ENCODE measurements around the gene MYPN. TPM values are rescaled to one million over a fixed set of nuclear protein-coding genes. Genes with fewer than 3 reads are reported as not detected.

The MYPN gene
- total and polyA plus RNA-seq, 2 donors (not counting 1 experiment from before 2014, with no cell fraction given): not detected

GRCh38 chr10:68108051-68108450 is 1.2 kb upstream of the MYPN start:
- ChIA-PET CTCF (no interaction called here), POLR2A (no interaction called here)
- no peak overlapping the region for H3K27ac ChIP-seq (ENCODE audit: low read length in 2 of 2)
- no peak overlapping the region for H3K9ac ChIP-seq (ENCODE audit: low read length)
- Mint-ChIP-seq H3K27ac (no peak overlapping the region), H3K4me3 (no peak overlapping the region), H3K4me1 (no peaks in the 10 kb centered on the region), H3K9me3 (ENCODE audit: insufficient read depth) (no peaks in the 10 kb centered on the region), H3K27me3 (no peaks in the 10 kb centered on the region)
- no peak overlapping the region for H3K4me2 ChIP-seq (replicated peaks; ENCODE audit: low read depth, low read length, poor library complexity, severe bottlenecking)
- H3K27me3 ChIP-seq (replicated peaks in 1 of 4; ENCODE audit: control extremely low read depth in 1 of 4, control insufficient read depth in 3 of 4, insufficient read depth in 4 of 4, low read length in 3 of 4): peaks cover 0 to 2% (median 0%) of the 10 kb centered on the region in 4 experiments
- DNase-seq (no peak), ATAC-seq (ENCODE audit: low read depth) (no peak)
- H3K4me1 ChIP-seq (ENCODE audit: control insufficient read depth in 2 of 2, insufficient read depth in 2 of 2, low read length in 2 of 2): no peaks in the 10 kb centered on the region
- no peaks in the 10 kb centered on the region for H3K9me3 ChIP-seq (ENCODE audit: control extremely low read depth in 1 of 3, control insufficient read depth in 2 of 3, insufficient read depth in 1 of 3, low read length in 2 of 3)
- H3K4me3 ChIP-seq (ENCODE audit: control extremely low read depth in 1 of 5, extremely low read depth in 1 of 5, insufficient read depth in 1 of 5, low read depth in 2 of 5, low read length in 4 of 5): no peak overlapping the region
- TF ChIP-seq EZH2 (IDR thresholded peaks at IDR 0.05; ENCODE audit: borderline replicate concordance, insufficient read depth, low read depth, low read length, poor library complexity, severe bottlenecking) (no peak), CTCF (IDR thresholded peaks at IDR 0.05) (no peak)
- no peaks in the 10 kb centered on the region for H3K79me2 ChIP-seq (ENCODE audit: control insufficient read depth, insufficient read depth, low read length)
- H4K20me1 ChIP-seq (ENCODE audit: control insufficient read depth, insufficient read depth, low read length, poor library complexity, severe bottlenecking): no peaks in the 10 kb centered on the region
- WGBS (ENCODE audit: insufficient coverage): no CpG with 5 or more reads among the region's 3 CpGs
- intact Hi-C loops (cut with micrococcal nuclease): no loop called here
- H3K36me3 ChIP-seq (replicated peaks in 1 of 2; ENCODE audit: control extremely low read depth in 1 of 2, control insufficient read depth in 1 of 2, extremely low read depth in 1 of 2, insufficient read depth in 2 of 2, low read length in 1 of 2): no peaks in the 10 kb centered on the region
- H2AFZ ChIP-seq (ENCODE audit: insufficient read depth, low read depth, low read length, poor library complexity, severe bottlenecking): no peak overlapping the region

- WGBS (ENCODE audit: insufficient coverage): 92% methylated on average over 9 of the region's 11 CpGs
- TF ChIP-seq CTCF (IDR thresholded peaks at IDR 0.05): no peak
- no peak for TF ChIP-seq EZH2 (IDR thresholded peaks at IDR 0.05; ENCODE audit: borderline replicate concordance, insufficient read depth, low read depth, low read length, poor library complexity, severe bottlenecking)
- Mint-ChIP-seq H3K27me3 (no peaks in the 10 kb centered on the region), H3K27ac (no peak overlapping the region), H3K4me1 (no peaks in the 10 kb centered on the region), H3K4me3 (no peak overlapping the region), H3K9me3 (ENCODE audit: insufficient read depth) (no peaks in the 10 kb centered on the region)
- H3K9ac ChIP-seq (ENCODE audit: low read length): no peak overlapping the region
- DNase-seq (no peak), ATAC-seq (ENCODE audit: low read depth) (no peak)
- H3K27me3 ChIP-seq (replicated peaks in 1 of 4; ENCODE audit: control extremely low read depth in 1 of 4, control insufficient read depth in 3 of 4, insufficient read depth in 4 of 4, low read length in 3 of 4): peaks cover 0 to 2% (median 0%) of the 10 kb centered on the region in 4 experiments
- H3K4me1 ChIP-seq (ENCODE audit: control insufficient read depth in 2 of 2, insufficient read depth in 2 of 2, low read length in 2 of 2): no peaks in the 10 kb centered on the region
- no peak overlapping the region for H3K4me3 ChIP-seq (ENCODE audit: control extremely low read depth in 1 of 5, extremely low read depth in 1 of 5, insufficient read depth in 1 of 5, low read depth in 2 of 5, low read length in 4 of 5)
- intact Hi-C loops (cut with micrococcal nuclease): no loop called here
- no peaks in the 10 kb centered on the region for H3K9me3 ChIP-seq (ENCODE audit: control extremely low read depth in 1 of 3, control insufficient read depth in 2 of 3, insufficient read depth in 1 of 3, low read length in 2 of 3)
- H3K79me2 ChIP-seq (ENCODE audit: control insufficient read depth, insufficient read depth, low read length): no peaks in the 10 kb centered on the region
- no peaks in the 10 kb centered on the region for H3K36me3 ChIP-seq (replicated peaks in 1 of 2; ENCODE audit: control extremely low read depth in 1 of 2, control insufficient read depth in 1 of 2, extremely low read depth in 1 of 2, insufficient read depth in 2 of 2, low read length in 1 of 2)
- ChIA-PET CTCF (interaction anchor here (0.6 to 0.8 kb wide), 2 partner anchors 47 to 312 kb away, joined by 3 to 4 read pairs; no protein-coding TSS in a partner anchor), POLR2A (no interaction called here)
- H4K20me1 ChIP-seq (ENCODE audit: control insufficient read depth, insufficient read depth, low read length, poor library complexity, severe bottlenecking): no peaks in the 10 kb centered on the region
- no peak overlapping the region for H2AFZ ChIP-seq (ENCODE audit: insufficient read depth, low read depth, low read length, poor library complexity, severe bottlenecking)
- H3K27ac ChIP-seq (ENCODE audit: low read length in 2 of 2): no peak overlapping the region
- H3K4me2 ChIP-seq (replicated peaks; ENCODE audit: low read depth, low read length, poor library complexity, severe bottlenecking): no peak overlapping the region
Measured at GRCh38 chr10:68108653-68109052, 635 bp upstream of the MYPN start.

All from B cell (primary cell).